HG03025 (cell line): Measurements from ENCODE around the gene EXOC3L4.
"Not testable (repeated sequence)": the region's sequence is repeated elsewhere in the genome, so short reads cannot be mapped to it uniquely, and the experiment has no call there.

Experiments used
- ATAC-seq: cut with Tn5 transposase; IDR thresholded peaks from one replicate; pipeline ENCODE4 v1.9.1; 2021; ENCODE audit warnings: mild to moderate bottlenecking, moderate library complexity; ENCODE audit not compliant: unreplicated experiment, low FRiP score

Gene EXOC3L4

DNA sequence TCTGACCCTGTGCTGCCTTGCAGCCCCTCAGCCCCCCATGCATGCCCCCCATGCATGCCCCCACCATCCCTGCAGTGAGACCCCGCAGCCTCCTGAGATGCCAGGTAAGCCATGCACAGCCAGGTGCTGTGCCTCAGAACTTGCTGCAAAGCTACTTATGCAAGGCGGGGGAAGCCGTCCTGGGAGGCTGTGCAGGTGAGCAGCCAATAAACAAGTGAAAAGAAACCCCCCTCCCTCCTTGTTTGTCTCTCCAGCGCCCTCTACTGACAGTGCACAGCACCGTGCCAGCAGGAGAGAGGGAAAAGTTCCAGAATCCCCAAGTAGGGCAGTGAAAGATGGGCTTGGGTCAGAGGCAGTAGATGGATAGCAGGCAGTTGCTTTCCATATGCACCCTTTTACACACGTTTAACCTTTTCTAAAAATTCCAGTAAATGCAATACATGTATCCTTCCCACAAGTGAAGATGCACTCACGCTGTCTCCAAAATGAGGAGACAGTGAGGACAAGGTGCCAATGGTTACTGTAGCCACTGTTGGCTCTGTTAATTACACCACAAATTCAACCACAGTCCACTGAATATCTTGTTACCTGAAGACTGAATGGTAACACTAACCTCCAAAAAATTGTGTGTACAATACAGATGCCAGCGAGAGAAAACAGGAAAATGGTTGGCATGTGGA, 46.7 kb downstream of the EXOC3L4 start:
- ATAC-seq = no peak

GRCh38 chr14:103142026-103142425, 47.5 kb downstream of the EXOC3L4 start:
- no peak for ATAC-seq

- ATAC-seq = no peak
These were observed 48.3 kb downstream of the EXOC3L4 start for GRCh38 chr14:103142721-103143302.

- ATAC-seq = no peak
These were observed 49.0 kb downstream of the EXOC3L4 start for GRCh38 chr14:103143506-103143905.

- no peak for ATAC-seq
These were observed 49.6 kb downstream of the EXOC3L4 start for GRCh38 chr14:103144085-103144484.

GRCh38 chr14:103146141-103146709, 51.7 kb downstream of the EXOC3L4 start:
- no peak for ATAC-seq

DNA sequence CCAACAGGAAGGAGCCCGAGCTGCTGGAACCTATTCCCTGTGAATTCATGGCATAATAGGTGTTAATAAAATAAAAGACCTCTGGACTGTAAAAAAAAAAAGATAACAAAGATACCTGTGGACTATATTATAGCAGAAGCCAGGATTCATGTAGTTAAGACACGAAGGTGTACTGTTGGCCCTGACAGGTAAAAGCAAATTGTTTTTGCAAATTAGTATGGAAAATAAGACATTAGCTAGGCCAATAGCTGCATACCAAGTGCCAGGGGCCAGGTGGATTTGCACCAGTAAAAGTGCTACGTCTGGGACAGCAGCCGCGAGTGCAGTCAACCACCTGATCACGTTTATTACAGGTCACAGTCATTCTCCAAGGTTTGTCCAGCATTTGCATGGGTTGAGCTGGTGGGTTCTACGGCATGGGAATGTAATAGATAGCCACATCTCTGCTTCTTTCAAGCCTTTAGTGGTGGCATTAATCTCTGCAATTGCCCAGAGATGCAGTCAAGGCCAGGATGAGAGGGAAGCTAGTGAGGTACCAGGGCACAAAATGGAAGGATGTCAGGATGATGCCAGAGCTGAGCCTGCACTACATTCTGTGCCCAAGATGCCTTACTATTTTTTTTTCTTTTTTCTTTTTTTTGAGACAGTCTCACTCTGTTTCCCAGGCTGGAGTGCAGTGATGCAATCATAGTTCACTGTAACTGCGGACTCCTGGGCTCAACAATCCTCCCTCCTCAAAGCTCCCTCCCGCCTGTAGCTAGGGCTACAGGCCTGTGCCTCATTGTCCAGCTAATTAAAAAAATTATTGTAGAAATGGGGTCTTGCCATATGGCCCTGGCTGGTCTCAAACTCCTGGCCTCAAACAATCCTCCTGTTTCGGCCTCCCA, 55.1 kb downstream of the EXOC3L4 start:
- no peak for ATAC-seq

DNA sequence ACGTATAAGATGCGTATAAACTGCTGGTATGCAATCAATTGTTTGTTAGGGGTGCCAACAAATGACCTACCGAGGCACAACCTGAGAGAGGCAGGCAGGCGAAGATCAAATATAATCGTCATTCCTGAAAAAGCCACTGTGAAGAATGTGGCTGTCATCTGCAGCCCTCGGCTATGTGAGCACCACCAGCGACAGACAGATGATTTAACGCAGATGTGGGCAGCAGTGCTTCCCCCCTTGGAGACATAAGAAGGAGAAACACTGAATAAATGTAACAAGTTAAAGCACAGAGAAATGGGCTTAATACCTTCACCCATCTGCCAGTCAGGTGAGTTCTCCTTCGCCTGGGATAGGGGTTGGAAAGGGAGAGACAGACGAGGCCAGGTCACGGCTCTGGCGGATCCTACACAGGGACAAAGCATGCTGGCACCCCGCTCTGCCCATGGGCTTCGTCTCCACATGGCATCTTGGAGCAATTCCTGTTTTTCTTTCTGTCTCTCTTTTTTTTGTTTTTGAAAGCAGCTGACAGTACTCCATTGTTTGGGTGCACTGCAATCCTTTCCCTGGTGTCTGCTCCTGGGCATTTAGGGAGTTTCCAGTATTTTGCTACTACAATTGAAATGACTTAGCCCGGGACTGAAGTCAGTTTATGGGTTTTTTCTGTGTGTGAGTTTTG, 56.9 kb downstream of the EXOC3L4 start:
- no peak for ATAC-seq

DNA sequence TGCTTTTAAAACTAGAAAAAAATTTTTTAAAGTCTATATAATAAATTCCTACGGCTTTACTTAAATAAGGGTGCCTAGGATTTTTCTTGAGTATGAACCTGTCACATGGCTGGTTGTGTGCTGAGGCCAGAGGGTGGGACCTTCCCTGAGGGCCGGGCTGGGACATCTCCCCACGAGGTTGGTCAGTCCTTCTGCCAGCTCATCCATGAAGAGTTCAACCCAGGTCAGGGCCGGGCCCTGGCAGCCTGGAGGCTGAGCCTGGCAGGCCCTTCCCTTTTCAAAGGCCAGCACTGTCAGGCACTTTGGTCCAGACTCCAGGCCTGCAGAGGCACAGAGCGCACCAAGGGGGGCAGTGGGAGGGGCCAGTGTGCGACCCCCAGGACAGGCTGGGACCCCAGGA, 60.5 kb downstream of the EXOC3L4 start:
- ATAC-seq = no peak

GRCh38 chr14:103155416-103155815, 60.9 kb downstream of the EXOC3L4 start:
- ATAC-seq = not testable (repeated sequence)

- no peak for ATAC-seq
These were observed 61.4 kb downstream of the EXOC3L4 start for GRCh38 chr14:103155826-103156394.

DNA sequence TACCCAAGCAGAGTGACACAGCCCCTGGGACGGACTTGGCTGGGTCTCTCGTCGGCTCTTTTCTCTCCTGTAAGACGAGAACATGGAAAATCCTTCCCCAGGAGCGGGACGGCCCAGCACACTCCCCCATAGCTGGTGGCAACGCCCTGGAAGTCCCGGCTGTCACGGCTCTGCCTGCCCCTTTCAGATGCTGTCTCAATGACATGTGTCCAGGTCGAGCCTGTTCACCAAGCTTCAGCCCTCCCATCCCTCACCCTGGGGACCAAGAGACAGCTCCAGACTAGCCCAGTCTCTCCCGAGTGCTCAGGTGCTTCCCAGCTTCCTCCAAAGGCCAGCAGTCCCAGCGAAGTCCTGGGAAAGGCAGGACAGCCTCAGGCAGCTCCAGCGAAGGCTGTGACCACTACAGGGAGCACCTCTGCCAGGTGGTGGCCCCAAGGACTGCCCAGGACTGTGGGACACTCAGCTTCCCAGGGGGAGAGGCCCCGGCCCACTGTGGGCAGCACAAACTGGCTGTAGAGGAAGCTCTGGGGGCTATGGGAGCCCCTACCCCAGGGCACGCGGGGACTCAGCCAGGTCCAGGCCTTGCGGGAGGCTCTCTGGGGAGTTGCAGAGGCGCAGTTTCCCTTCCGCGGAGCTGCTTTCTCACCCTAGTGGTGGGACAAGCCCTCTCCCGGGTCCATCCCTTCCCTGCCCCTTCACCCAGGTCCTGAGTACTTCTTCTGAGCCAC, 62.3 kb downstream of the EXOC3L4 start:
- no peak for ATAC-seq

- no peak for ATAC-seq
These were observed 63.4 kb downstream of the EXOC3L4 start for GRCh38 chr14:103157969-103158368.

GRCh38 chr14:103158688-103159087, 64.2 kb downstream of the EXOC3L4 start:
- no peak for ATAC-seq
